AG09309 (cell line): ENCODE measurements around the gene CPLANE2.

Source experiments
- DNase-seq: peaks from one replicate; pipeline ENCODE4 v3.0.0-alpha.2; 2010; ENCODE audit warnings: low read depth
- H3K4me3 ChIP-seq: 2 replicates; pipeline ENCODE4 v1.5.1; 2011; ENCODE audit warnings: mild to moderate bottlenecking, low read depth, low read length, moderate library complexity; ENCODE audit not compliant: control insufficient read depth
- TF ChIP-seq, protein P1 (sequence below): IDR thresholded peaks from 2 replicates; pipeline ENCODE4 v1.5.1; 2011; ENCODE audit warnings: mild to moderate bottlenecking, low read depth, low read length, inconsistent platforms; ENCODE audit not compliant: insufficient read depth, control insufficient read depth; ENCODE audit errors: missing control alignments

Gene CPLANE2

DNA sequence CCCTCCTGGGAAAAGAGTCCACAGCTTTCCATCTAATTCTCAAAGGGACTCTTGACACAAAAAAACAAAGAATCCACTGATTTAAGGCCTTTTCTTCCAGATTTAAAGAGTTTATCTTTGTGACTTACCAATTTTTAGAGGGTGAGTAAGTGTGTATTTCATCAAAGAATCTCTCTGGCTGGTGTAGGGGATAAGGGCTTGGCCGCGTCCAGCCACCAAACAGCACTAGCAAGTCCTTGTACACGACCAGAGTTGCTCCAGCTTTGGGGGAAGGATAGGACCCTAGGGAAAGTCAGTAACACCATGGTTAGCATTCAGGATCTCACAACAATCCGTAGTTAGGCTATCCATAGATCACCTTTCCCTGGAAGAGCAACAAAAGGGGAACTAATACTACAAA is 19.5 kb upstream of the CPLANE2 start:
- no peak for DNase-seq
- TF ChIP-seq, protein P1, sequence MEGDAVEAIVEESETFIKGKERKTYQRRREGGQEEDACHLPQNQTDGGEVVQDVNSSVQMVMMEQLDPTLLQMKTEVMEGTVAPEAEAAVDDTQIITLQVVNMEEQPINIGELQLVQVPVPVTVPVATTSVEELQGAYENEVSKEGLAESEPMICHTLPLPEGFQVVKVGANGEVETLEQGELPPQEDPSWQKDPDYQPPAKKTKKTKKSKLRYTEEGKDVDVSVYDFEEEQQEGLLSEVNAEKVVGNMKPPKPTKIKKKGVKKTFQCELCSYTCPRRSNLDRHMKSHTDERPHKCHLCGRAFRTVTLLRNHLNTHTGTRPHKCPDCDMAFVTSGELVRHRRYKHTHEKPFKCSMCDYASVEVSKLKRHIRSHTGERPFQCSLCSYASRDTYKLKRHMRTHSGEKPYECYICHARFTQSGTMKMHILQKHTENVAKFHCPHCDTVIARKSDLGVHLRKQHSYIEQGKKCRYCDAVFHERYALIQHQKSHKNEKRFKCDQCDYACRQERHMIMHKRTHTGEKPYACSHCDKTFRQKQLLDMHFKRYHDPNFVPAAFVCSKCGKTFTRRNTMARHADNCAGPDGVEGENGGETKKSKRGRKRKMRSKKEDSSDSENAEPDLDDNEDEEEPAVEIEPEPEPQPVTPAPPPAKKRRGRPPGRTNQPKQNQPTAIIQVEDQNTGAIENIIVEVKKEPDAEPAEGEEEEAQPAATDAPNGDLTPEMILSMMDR: no peak
- no peak overlapping the region for H3K4me3 ChIP-seq

DNA sequence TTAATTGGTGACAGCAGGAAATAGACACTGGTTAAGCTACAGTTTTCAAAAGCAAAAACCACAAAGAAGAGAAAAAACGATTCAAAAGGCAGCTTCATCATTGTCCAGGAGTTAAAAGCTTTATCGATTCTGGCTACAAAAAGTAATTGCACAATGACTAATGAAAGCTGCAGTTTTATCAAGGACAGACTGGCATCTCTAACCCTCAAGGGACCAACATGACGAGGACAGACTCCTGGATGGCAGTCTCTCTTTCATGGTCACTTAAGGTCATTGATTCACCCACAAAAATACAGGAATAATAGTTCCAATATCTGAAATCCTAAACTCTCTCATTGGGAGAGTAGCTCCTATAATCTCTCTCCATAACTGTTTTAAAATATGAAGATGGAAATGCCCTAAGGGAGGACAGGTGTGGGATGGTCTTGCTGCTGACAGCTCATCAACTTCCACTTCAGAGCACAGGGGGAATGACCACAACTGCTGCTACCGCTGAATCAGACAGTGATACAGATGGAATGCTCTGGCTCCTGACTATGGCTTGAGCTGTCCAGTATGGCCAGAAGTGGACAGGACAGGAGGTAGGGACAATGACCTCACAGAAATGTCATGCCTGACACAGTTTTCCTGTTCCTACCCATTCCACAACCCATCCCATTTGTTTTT is 17.4 kb upstream of the CPLANE2 start:
- no peak for DNase-seq
- TF ChIP-seq, protein P1: no peak
- H3K4me3 ChIP-seq: no peak overlapping the region

GRCh38 chr1:16253332-16253922 is 16.4 kb upstream of the CPLANE2 start:
- DNase-seq: no peak
- TF ChIP-seq, protein P1: no peak
- H3K4me3 ChIP-seq: no peak overlapping the region

GRCh38 chr1:16252912-16253311 is 15.9 kb upstream of the CPLANE2 start:
- DNase-seq: no peak
- TF ChIP-seq, protein P1: no peak
- H3K4me3 ChIP-seq: no peak overlapping the region

DNA sequence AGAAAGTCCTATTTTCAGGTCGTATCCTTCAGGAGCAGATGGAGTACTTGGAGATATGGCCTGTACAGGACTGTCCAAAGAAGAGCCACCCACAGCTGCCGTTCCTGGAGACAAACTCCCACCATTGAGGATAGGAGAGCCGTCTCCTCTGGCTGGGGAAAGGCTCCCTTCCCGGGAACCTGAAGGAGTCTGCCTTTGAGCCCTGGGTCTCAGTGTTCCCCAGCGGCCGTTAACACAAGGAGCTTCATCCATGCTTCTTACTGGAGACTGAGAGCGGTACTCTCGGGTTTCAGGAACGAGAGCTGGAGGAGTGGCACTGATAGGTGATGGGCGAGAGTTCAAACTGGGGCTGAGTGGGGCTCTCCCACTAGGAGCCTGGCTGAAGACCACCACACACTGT is 14.4 kb upstream of the CPLANE2 start:
- no peak overlapping the region for H3K4me3 ChIP-seq

DNA sequence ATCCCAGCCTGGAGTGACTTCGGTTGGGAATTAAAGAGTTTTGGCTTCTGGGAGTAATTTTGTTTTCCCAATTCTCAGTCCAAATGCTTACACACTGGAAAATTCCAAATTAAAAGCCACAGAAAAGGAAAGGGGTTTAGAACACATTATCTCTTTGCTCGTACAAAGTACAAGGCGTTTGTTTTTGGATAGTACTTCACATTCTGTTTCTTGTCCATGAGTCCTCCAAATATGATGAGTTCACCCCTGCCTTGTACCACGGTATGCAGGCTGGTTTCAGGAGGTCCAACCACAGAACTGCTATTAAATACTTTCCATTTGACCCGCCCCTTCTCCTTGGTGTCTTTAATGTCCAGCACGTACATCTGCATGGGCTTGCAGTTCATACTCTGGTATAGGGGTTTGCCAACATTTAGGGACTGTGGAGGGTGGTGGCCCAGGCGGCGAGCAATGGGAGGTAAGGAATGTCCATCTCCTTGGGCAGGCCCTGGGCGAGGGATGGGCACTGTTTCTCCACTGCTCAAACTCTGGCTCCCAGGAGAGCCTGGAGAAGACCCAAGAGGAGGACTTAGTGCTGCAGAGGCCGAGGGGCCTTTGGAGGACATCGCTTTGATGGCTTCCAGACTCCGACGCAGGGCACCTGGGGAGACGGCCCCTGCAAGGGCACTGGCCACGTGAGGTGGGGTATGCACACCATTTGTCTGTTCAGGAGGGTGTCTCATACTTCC is 13.7 kb upstream of the CPLANE2 start:
- TF ChIP-seq, protein P1: no peak
- peak; percentile 42 for DNase-seq

More for the DNA sequence above, 14.4 kb upstream of the CPLANE2 start:
- TF ChIP-seq, protein P1: no peak
- no peak for DNase-seq

More for the DNA sequence above, 13.7 kb upstream of the CPLANE2 start:
- H3K4me3 ChIP-seq: no peak overlapping the region
